ENCODE measurements around the gene ZIC5. TPM values are rescaled to one million over a fixed set of nuclear protein-coding genes. Genes with fewer than 3 reads are reported as not detected.

The ZIC5 gene
- total and polyA plus RNA-seq, 5 donors from 2014 or later, result not detected

Other genes with a start within 250 kb of the ZIC5 start
- not detected for gene ZIC2, start 10.0 kb upstream of the ZIC5 start, total RNA-seq
- gene ZIC2, start 10.0 kb upstream of the ZIC5 start, polyA plus RNA-seq, result not detected
- 14.8 TPM for gene PCCA, start 117.3 kb upstream of the ZIC5 start, total RNA-seq
- gene PCCA, start 117.3 kb upstream of the ZIC5 start, polyA plus RNA-seq, result 10 to 100 TPM in 3 of 4 donors, 1 to 10 TPM in 1; 8.0 to 10.4 (median 10.3) TPM